Loucy (cell line): ENCODE results near the gene COG1.

ENCODE experiments used
- EZH2phosphoT487 ChIP-seq: fragments of 200-600 bp; IDR thresholded peaks from 2 replicates; pipeline ENCODE4 v1.6.1; 2018; ENCODE audit warnings: antibody characterized with exemption, mild to moderate bottlenecking, moderate library complexity, borderline replicate concordance
- TF ChIP-seq, protein P1 (sequence below): fragments of 200-600 bp; sonication (generic); conservative IDR thresholded peaks from 2 replicates; pipeline ENCODE4 v1.5.1; 2014; ENCODE audit warnings: mild to moderate bottlenecking, antibody characterized with exemption, low read length

- TF ChIP-seq, protein P1, sequence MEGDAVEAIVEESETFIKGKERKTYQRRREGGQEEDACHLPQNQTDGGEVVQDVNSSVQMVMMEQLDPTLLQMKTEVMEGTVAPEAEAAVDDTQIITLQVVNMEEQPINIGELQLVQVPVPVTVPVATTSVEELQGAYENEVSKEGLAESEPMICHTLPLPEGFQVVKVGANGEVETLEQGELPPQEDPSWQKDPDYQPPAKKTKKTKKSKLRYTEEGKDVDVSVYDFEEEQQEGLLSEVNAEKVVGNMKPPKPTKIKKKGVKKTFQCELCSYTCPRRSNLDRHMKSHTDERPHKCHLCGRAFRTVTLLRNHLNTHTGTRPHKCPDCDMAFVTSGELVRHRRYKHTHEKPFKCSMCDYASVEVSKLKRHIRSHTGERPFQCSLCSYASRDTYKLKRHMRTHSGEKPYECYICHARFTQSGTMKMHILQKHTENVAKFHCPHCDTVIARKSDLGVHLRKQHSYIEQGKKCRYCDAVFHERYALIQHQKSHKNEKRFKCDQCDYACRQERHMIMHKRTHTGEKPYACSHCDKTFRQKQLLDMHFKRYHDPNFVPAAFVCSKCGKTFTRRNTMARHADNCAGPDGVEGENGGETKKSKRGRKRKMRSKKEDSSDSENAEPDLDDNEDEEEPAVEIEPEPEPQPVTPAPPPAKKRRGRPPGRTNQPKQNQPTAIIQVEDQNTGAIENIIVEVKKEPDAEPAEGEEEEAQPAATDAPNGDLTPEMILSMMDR, result no peak
- no peak for TF ChIP-seq EZH2phosphoT487
These were observed 34.7 kb upstream of the COG1 start for GRCh38 chr17:73158133-73158532.
